GM12878 (cell line): ENCODE results near the gene PPP1R9B. TPM values are rescaled to one million over a fixed set of nuclear protein-coding genes. Genes with fewer than 3 reads are reported as not detected.

ENCODE experiments used
- ATAC-seq: fragments of 200-7000 bp; cut with Tn5 transposase; 3 replicates; pipeline ENCODE4 v1.9.1; 2020; ENCODE audit warnings: mild to moderate bottlenecking, moderate library complexity
- BruUV-seq: library from RNA; stranded (reverse); fragments of 400-500 nt; replicated peaks from 2 replicates; lab custom pipeline; 2021; lab: Mats Ljungman, UMichigan
- CTCF ChIA-PET: fragments of 300-600 bp; sonication (Branson Sonifier 250); formaldehyde crosslinking; extraction: SDS; loops from one replicate; lab custom pipeline; 2021; ENCODE audit warnings: inconsistent platforms; lab: Yijun Ruan, JAX
- POLR2A ChIA-PET: fragments of 350-600 bp; formaldehyde crosslinking; extraction: SDS; loops from one replicate; lab custom pipeline; 2021; ENCODE audit warnings: inconsistent platforms; lab: Charles Lee
- RAD21 ChIA-PET: fragments of 300-600 bp; sonication (Branson Sonifier 250); formaldehyde crosslinking; loops from one replicate; lab custom pipeline; 2023; ENCODE audit warnings: antibody characterized with exemption; ENCODE audit not compliant: unreplicated experiment; lab: Charles Lee
- SMC1A ChIA-PET: fragments of 300-600 bp; sonication (Branson Sonifier 250); formaldehyde crosslinking; loops from one replicate; lab custom pipeline; 2023; ENCODE audit not compliant: unreplicated experiment, uncharacterized antibody; lab: Charles Lee
- DNase-seq: peaks from one replicate; pipeline ENCODE4 v3.0.0-alpha.2; 2011; ENCODE audit warnings: low read depth, low spot score
- FAIRE-seq: peaks from 3 replicates; lab custom pipeline; 2011; peaks lifted over from hg19 to GRCh38; lab: Jason Lieb, UNC
- H2AFZ ChIP-seq: 2 replicates; pipeline ENCODE4 v1.6.0; 2011; ENCODE audit warnings: low read depth, low read length, control low read depth; ENCODE audit not compliant: control insufficient read depth
- H3K27ac ChIP-seq: 2 replicates; pipeline ENCODE4 v1.5.1; 2011; ENCODE audit warnings: control low read depth; ENCODE audit not compliant: control insufficient read depth, insufficient read depth
- H3K27me3 ChIP-seq, 2 experiments: replicated peaks in 1 of 2; 2 replicates each; pipeline versions ENCODE4 v1.6.0 to v1.6.1; 2011; ENCODE audit warnings: low read length in 1 of 2; ENCODE audit not compliant: control insufficient read depth in 2 of 2, insufficient read depth in 2 of 2
- H3K36me3 ChIP-seq, 2 experiments: 2 replicates each; pipeline ENCODE4 v1.5.1; 2011; ENCODE audit warnings: low read length in 1 of 2; ENCODE audit not compliant: control insufficient read depth in 2 of 2, insufficient read depth in 2 of 2
- H3K4me1 ChIP-seq: 2 replicates; pipeline ENCODE4 v1.6.1; 2011; ENCODE audit warnings: mild to moderate bottlenecking, low read length, moderate library complexity, mixed read lengths; ENCODE audit not compliant: control insufficient read depth, insufficient read depth
- H3K4me2 ChIP-seq: 2 replicates; pipeline ENCODE4 v1.6.0; 2011; ENCODE audit warnings: control low read depth; ENCODE audit not compliant: control insufficient read depth, insufficient read depth
- H3K4me3 ChIP-seq: fragments of 200-600 bp; sonication (generic); 2 replicates; pipeline ENCODE4 v1.5.1; 2016
- H3K79me2 ChIP-seq: 2 replicates; pipeline ENCODE4 v1.6.0; 2011; ENCODE audit warnings: low read length; ENCODE audit not compliant: control insufficient read depth, insufficient read depth
- H3K9ac ChIP-seq: 2 replicates; pipeline ENCODE4 v1.8.0; 2011; ENCODE audit warnings: low read length, control low read depth, mixed read lengths; ENCODE audit not compliant: control insufficient read depth, insufficient read depth
- H3K9me3 ChIP-seq: replicated peaks from 3 replicates; pipeline ENCODE4 v1.5.1; 2011; ENCODE audit warnings: mild to moderate bottlenecking, low read length; ENCODE audit not compliant: control insufficient read depth, insufficient read depth
- H4K20me1 ChIP-seq: 2 replicates; pipeline ENCODE4 v1.6.0; 2011; ENCODE audit not compliant: control insufficient read depth, insufficient read depth
- BRCA1 ChIP-seq: IDR thresholded peaks from 2 replicates; pipeline ENCODE4 v1.6.1; 2011; ENCODE audit warnings: low read depth, low read length, improper control_type of control experiment
- GATAD2B ChIP-seq: fragments of 450-650 bp; conservative IDR thresholded peaks from 2 replicates; pipeline ENCODE4 v1.6.1; 2017; ENCODE audit warnings: low read depth, mild to moderate bottlenecking, moderate library complexity
- HDAC2 ChIP-seq: fragments of 200-600 bp; sonication (generic); IDR thresholded peaks from 2 replicates; pipeline ENCODE4 v1.6.1; 2017
- MEF2B ChIP-seq: fragments of 450-650 bp; IDR thresholded peaks from 2 replicates; pipeline ENCODE4 v1.6.1; 2018; ENCODE audit warnings: mild to moderate bottlenecking, moderate library complexity; ENCODE audit not compliant: partially characterized antibody, poor library complexity, severe bottlenecking
- NFXL1 ChIP-seq: fragments of 450-650 bp; IDR thresholded peaks from 2 replicates; pipeline ENCODE4 v1.6.1; 2017; ENCODE audit warnings: antibody characterized with exemption, mild to moderate bottlenecking, borderline replicate concordance
- PAX5 ChIP-seq: IDR thresholded peaks from 2 replicates; pipeline ENCODE4 v1.6.1; 2011; ENCODE audit warnings: low read depth, low read length, borderline replicate concordance
- POLR2A ChIP-seq: IDR thresholded peaks from 2 replicates; pipeline ENCODE4 v1.6.1; 2011; ENCODE audit warnings: low read depth, mild to moderate bottlenecking, low read length
- POLR2AphosphoS5 ChIP-seq: IDR thresholded peaks from 2 replicates; pipeline ENCODE4 v1.6.1; 2011; ENCODE audit warnings: mild to moderate bottlenecking, low read length, inconsistent platforms
- POU2F2 ChIP-seq: IDR thresholded peaks from 3 replicates; pipeline ENCODE4 v1.6.1; 2011; ENCODE audit warnings: low read depth, mild to moderate bottlenecking, low read length, borderline replicate concordance
- WGBS: methylation state at CpG from one replicate; pipeline ENCODE4 v1.1.6; 2016; ENCODE audit warnings: low lambda C conversion rate; ENCODE audit not compliant: insufficient replicate concordance, insufficient coverage; ENCODE audit errors: missing lambda C conversion rate; 5-methylcytosine and 5-hydroxymethylcytosine counted together
- in situ Hi-C: fragments of 300-500 bp; cut with MboI; formaldehyde crosslinking; loops from 9 replicates; pipeline ENCODE4 v1.14.3; 2018; ENCODE audit warnings: mixed read lengths
- intact Hi-C: fragments of 100-400 bp; cut with micrococcal nuclease; formaldehyde crosslinking; loops from one replicate; pipeline ENCODE4 v1.14.2; 2022; ENCODE audit not compliant: unreplicated experiment
- polyA plus RNA-seq, 11 experiments: library from polyadenylated mRNA; depleted of rRNA in 4 of 11; unstranded in 6 of 11; stranded (reverse) in 5 of 11; fragments of >200 nt; fragmentation: Nextera tagmentation in 4 of 11; fragmentation: Illumina TruSeq in 1 of 11; extraction: Ambion mirVana in 4 of 11; extraction: Trizol in 1 of 11; gene quantifications; 1 replicate in 1 of 11; 2 replicates in 10 of 11; pipeline versions ENCODE4 v1.2.1 to v1.2.3, GENCODE V29; 2011 to 2016; ENCODE audit warnings: inconsistent platforms in 2 of 11, missing spikeins in 2 of 11, low read depth in 1 of 11
- total RNA-seq, 4 experiments: library from RNA; depleted of rRNA in 3 of 4; stranded (reverse); fragments of >200 nt in 3 of 4; fragmentation: Illumina TruSeq in 1 of 4; extraction: Trizol in 1 of 4; gene quantifications; 2 replicates each; pipeline versions ENCODE4 v1.2.1 to v1.2.3, GENCODE V29; 2013 to 2021
- TF ChIP-seq, protein P1 (sequence below): fragments of 450-650 bp; IDR thresholded peaks from 2 replicates; pipeline ENCODE4 v1.6.1; 2017; ENCODE audit warnings: antibody characterized with exemption, mild to moderate bottlenecking, moderate library complexity
- TF ChIP-seq, protein P2 (sequence below): fragments of 450-650 bp; IDR thresholded peaks from 2 replicates; pipeline ENCODE4 v1.6.1; 2017; ENCODE audit warnings: low read depth, mild to moderate bottlenecking, moderate library complexity

PPP1R9B gene
- total and polyA plus RNA-seq, 10 of the 15 experiments (the other 5 are each of a cell fraction or from before 2014, with no cell fraction given): 0.20 to 107 (median 37.5) TPM

DNA sequence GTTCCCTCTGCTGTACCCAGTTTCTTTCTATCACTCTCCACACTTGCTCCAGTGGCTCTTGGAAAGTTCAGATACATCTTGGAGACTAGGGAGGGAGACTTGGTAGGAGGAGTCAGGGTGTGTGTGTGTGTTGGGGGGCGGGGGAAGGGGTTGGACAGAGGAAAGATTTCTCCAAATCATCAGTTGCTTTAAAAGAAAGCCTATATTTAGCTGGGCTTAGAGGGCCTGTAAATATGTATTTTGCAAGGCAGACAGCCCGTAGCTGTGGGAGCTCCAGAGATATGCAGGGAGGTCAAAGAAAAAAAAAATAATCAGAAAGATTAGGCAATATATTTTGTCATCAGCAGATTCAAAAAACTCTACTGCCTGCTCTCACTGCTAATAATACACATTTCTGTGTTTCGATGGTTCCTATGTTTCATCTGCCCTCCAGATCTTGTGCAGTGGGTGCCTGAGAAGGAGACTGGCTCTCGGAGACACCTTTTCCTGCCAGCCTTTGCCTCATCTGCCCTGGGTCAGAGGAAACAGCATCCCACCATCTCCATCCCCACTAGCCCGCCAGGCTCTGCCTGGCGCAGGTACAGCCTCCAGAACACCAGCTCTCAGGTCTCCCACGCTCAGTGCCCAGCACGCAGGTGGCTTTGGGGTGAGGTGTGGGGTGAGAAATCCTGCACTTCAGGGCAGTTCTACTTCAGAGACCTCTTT, 4.8 kb upstream of the PPP1R9B start:
- peaks cover 37% of the 10 kb centered on the region for H3K4me1 ChIP-seq
- WGBS: 67% methylated on average over 8 of the region's 8 CpGs
- POLR2A ChIA-PET: interaction anchor here (0.8 to 1.5 kb wide), 3 partner anchors 9 to 38 kb away, joined by 4 to 7 read pairs (median 6); no protein-coding TSS in a partner anchor
- in situ Hi-C loops: no loop called here
- TF ChIP-seq POLR2AphosphoS5 (no peak), POU2F2 (no peak), NFXL1 (no peak), HDAC2 (no peak), BRCA1 (no peak), MEF2B (no peak), PAX5 (no peak), POLR2A (no peak), GATAD2B (no peak)
- TF ChIP-seq, protein P1, sequence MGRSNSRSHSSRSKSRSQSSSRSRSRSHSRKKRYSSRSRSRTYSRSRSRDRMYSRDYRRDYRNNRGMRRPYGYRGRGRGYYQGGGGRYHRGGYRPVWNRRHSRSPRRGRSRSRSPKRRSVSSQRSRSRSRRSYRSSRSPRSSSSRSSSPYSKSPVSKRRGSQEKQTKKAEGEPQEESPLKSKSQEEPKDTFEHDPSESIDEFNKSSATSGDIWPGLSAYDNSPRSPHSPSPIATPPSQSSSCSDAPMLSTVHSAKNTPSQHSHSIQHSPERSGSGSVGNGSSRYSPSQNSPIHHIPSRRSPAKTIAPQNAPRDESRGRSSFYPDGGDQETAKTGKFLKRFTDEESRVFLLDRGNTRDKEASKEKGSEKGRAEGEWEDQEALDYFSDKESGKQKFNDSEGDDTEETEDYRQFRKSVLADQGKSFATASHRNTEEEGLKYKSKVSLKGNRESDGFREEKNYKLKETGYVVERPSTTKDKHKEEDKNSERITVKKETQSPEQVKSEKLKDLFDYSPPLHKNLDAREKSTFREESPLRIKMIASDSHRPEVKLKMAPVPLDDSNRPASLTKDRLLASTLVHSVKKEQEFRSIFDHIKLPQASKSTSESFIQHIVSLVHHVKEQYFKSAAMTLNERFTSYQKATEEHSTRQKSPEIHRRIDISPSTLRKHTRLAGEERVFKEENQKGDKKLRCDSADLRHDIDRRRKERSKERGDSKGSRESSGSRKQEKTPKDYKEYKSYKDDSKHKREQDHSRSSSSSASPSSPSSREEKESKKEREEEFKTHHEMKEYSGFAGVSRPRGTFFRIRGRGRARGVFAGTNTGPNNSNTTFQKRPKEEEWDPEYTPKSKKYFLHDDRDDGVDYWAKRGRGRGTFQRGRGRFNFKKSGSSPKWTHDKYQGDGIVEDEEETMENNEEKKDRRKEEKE: no peak
- TF ChIP-seq, protein P2, sequence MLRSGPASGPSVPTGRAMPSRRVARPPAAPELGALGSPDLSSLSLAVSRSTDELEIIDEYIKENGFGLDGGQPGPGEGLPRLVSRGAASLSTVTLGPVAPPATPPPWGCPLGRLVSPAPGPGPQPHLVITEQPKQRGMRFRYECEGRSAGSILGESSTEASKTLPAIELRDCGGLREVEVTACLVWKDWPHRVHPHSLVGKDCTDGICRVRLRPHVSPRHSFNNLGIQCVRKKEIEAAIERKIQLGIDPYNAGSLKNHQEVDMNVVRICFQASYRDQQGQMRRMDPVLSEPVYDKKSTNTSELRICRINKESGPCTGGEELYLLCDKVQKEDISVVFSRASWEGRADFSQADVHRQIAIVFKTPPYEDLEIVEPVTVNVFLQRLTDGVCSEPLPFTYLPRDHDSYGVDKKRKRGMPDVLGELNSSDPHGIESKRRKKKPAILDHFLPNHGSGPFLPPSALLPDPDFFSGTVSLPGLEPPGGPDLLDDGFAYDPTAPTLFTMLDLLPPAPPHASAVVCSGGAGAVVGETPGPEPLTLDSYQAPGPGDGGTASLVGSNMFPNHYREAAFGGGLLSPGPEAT: no peak
- DNase-seq: no peak
- H3K27me3 ChIP-seq: no peaks in the 10 kb centered on the region
- ATAC-seq: no peak
- H3K36me3 ChIP-seq: no peaks in the 10 kb centered on the region
- RAD21 ChIA-PET: interaction anchor here (0.7 to 2.3 kb wide), 6 partner anchors 8 to 142 kb away, joined by 3 to 7 read pairs (median 4); no protein-coding TSS in a partner anchor
- H3K9ac ChIP-seq: peak overlapping the region; percentile 50; the same call in 1 of the 2 replicates
- CTCF ChIA-PET: interaction anchor here (0.6 to 2.3 kb wide), 9 partner anchors 8 to 75 kb away, joined by 3 to 10 read pairs (median 5); partner anchors contain the start of gene PDK2
- no peak overlapping the region for H2AFZ ChIP-seq
- peak overlapping the region; percentile 72 for H3K27ac ChIP-seq
- peaks cover 14% of the 10 kb centered on the region for H3K79me2 ChIP-seq
- no peaks in the 10 kb centered on the region for H4K20me1 ChIP-seq
- peak overlapping the region; percentile 91 for H3K4me2 ChIP-seq
- no peak for FAIRE-seq
- SMC1A ChIA-PET: interaction anchor here (0.8 to 1.9 kb wide), 7 partner anchors 8 to 43 kb away, joined by 3 to 7 read pairs (median 4); no protein-coding TSS in a partner anchor
- intact Hi-C loops: no loop called here
- no peaks in the 10 kb centered on the region for H3K9me3 ChIP-seq
- no TSS peak for BruUV-seq
- peak overlapping the region; percentile 56 for H3K4me3 ChIP-seq
